Osteoblast (primary cell): ENCODE data around the gene TOLLIP. TPM values are rescaled to one million over a fixed set of nuclear protein-coding genes. Genes with fewer than 3 reads are reported as not detected.
"Not testable (repeated sequence)": the region's sequence is repeated elsewhere in the genome, so short reads cannot be mapped to it uniquely, and the experiment has no call there.

ENCODE experiments used
- DNase-seq: peaks from one replicate; pipeline ENCODE4 v3.0.0; 2011; ENCODE audit warnings: low spot score, mixed read lengths; ENCODE audit not compliant: insufficient read length; ENCODE audit errors: missing footprints
- H2AFZ ChIP-seq: 2 replicates; pipeline ENCODE4 v1.6.0; 2011; ENCODE audit warnings: mild to moderate bottlenecking, low read length
- H3K27ac ChIP-seq: 2 replicates; pipeline ENCODE4 v1.5.1; 2011; ENCODE audit warnings: mild to moderate bottlenecking, low read depth, low read length, moderate library complexity
- H3K27me3 ChIP-seq: 2 replicates; pipeline ENCODE4 v1.6.0; 2012; ENCODE audit warnings: mild to moderate bottlenecking, control low read depth, inconsistent platforms, low read length, moderate library complexity; ENCODE audit not compliant: insufficient read depth
- H3K36me3 ChIP-seq: 2 replicates; pipeline ENCODE4 v1.5.1; 2011; ENCODE audit warnings: mild to moderate bottlenecking, low read length, control low read depth, moderate library complexity; ENCODE audit not compliant: insufficient read depth
- H3K4me1 ChIP-seq: 2 replicates; pipeline ENCODE4 v1.5.1; 2011; ENCODE audit warnings: mild to moderate bottlenecking, low read length, control low read depth, moderate library complexity; ENCODE audit not compliant: insufficient read depth
- H3K4me2 ChIP-seq: 2 replicates; pipeline ENCODE4 v1.6.0; 2011; ENCODE audit warnings: mild to moderate bottlenecking, low read length; ENCODE audit not compliant: insufficient read depth
- H3K4me3 ChIP-seq: fragments of 200-600 bp; sonication (generic); 3 replicates; pipeline ENCODE4 v1.5.1; 2012; ENCODE audit warnings: mild to moderate bottlenecking, low read length, inconsistent platforms; ENCODE audit not compliant: insufficient read depth
- H3K79me2 ChIP-seq: 2 replicates; pipeline ENCODE4 v1.6.0; 2012; ENCODE audit warnings: mild to moderate bottlenecking, low read length, control low read depth, inconsistent platforms; ENCODE audit not compliant: insufficient read depth
- H3K9me3 ChIP-seq: 2 replicates; pipeline ENCODE4 v1.5.1; 2011; ENCODE audit warnings: low read depth, low read length, control low read depth
- H4K20me1 ChIP-seq: 2 replicates; pipeline ENCODE4 v1.6.0; 2012; ENCODE audit warnings: mild to moderate bottlenecking, low read length, control low read depth; ENCODE audit not compliant: insufficient read depth
- CTCF ChIP-seq: IDR thresholded peaks from 2 replicates; pipeline ENCODE4 v1.5.1; 2011; ENCODE audit warnings: mild to moderate bottlenecking, low read depth, low read length, moderate library complexity; ENCODE audit errors: extremely low read depth
- total RNA-seq: library from RNA; depleted of rRNA; stranded (reverse); fragments of >200 nt; gene quantifications from 2 replicates; pipeline ENCODE4 v1.2.3, GENCODE V29; 2012

TOLLIP gene
- total RNA-seq, 1 donor: 30.8 TPM

- no peak overlapping the region for H2AFZ ChIP-seq
- no peaks in the 10 kb centered on the region for H3K79me2 ChIP-seq
- H3K4me1 ChIP-seq: no peaks in the 10 kb centered on the region
- H3K27me3 ChIP-seq: no peaks in the 10 kb centered on the region
- no peak for DNase-seq
- H3K36me3 ChIP-seq: no peaks in the 10 kb centered on the region
- no peaks in the 10 kb centered on the region for H4K20me1 ChIP-seq
- no peak overlapping the region for H3K27ac ChIP-seq
- no peak overlapping the region for H3K4me3 ChIP-seq
- no peak for TF ChIP-seq CTCF
- H3K9me3 ChIP-seq: no peaks in the 10 kb centered on the region
- no peak overlapping the region for H3K4me2 ChIP-seq
Measured at GRCh38 chr11:1252371-1253102, 56.9 kb downstream of the TOLLIP start.

- Histone ChIP-seq H4K20me1 (no peaks in the 10 kb centered on the region), H3K4me2 (no peak overlapping the region), H3K27me3 (no peaks in the 10 kb centered on the region), H3K4me3 (no peak overlapping the region), H3K79me2 (no peaks in the 10 kb centered on the region), H3K9me3 (no peaks in the 10 kb centered on the region), H2AFZ (no peak overlapping the region), H3K36me3 (no peaks in the 10 kb centered on the region), H3K4me1 (no peaks in the 10 kb centered on the region), H3K27ac (no peak overlapping the region)
- TF ChIP-seq CTCF: no peak
- DNase-seq: no peak
Measured at GRCh38 chr11:1251236-1251770, 58.1 kb downstream of the TOLLIP start.

GRCh38 chr11:1250411-1250810 lies 59.0 kb downstream of the TOLLIP start:
- H3K4me1 ChIP-seq, H4K20me1 ChIP-seq, H2AFZ ChIP-seq, H3K36me3 ChIP-seq, DNase-seq, H3K27ac ChIP-seq, H3K4me2 ChIP-seq, H3K27me3 ChIP-seq, H3K4me3 ChIP-seq, H3K9me3 ChIP-seq, H3K79me2 ChIP-seq: not testable (repeated sequence)

- not testable (repeated sequence) for H3K79me2 ChIP-seq, DNase-seq, H3K9me3 ChIP-seq, H3K27me3 ChIP-seq, H2AFZ ChIP-seq, H4K20me1 ChIP-seq, H3K27ac ChIP-seq, H3K4me1 ChIP-seq, H3K4me2 ChIP-seq, H3K36me3 ChIP-seq, H3K4me3 ChIP-seq
Measured at GRCh38 chr11:1248951-1249350, 60.5 kb downstream of the TOLLIP start.

GRCh38 chr11:1247026-1247425 lies 62.4 kb downstream of the TOLLIP start:
- H3K27me3 ChIP-seq, H3K79me2 ChIP-seq, H3K4me1 ChIP-seq, DNase-seq, H3K4me3 ChIP-seq, H3K27ac ChIP-seq, H3K9me3 ChIP-seq, H2AFZ ChIP-seq, H3K36me3 ChIP-seq, H3K4me2 ChIP-seq, H4K20me1 ChIP-seq: not testable (repeated sequence)

GRCh38 chr11:1246301-1246700 lies 63.1 kb downstream of the TOLLIP start:
- not testable (repeated sequence) for H3K27me3 ChIP-seq, H3K9me3 ChIP-seq, H3K27ac ChIP-seq, H3K4me3 ChIP-seq, H2AFZ ChIP-seq, H4K20me1 ChIP-seq, DNase-seq, H3K4me2 ChIP-seq, H3K79me2 ChIP-seq, H3K4me1 ChIP-seq, H3K36me3 ChIP-seq

- not testable (repeated sequence) for H3K27me3 ChIP-seq, DNase-seq, H3K4me3 ChIP-seq, H3K36me3 ChIP-seq, H3K4me2 ChIP-seq, H3K79me2 ChIP-seq, H4K20me1 ChIP-seq, H3K27ac ChIP-seq, H3K9me3 ChIP-seq, H2AFZ ChIP-seq, H3K4me1 ChIP-seq
Measured at GRCh38 chr11:1245717-1246116, 63.7 kb downstream of the TOLLIP start.
